ENCODE results near the gene SLC25A33. TPM values are rescaled to one million over a fixed set of nuclear protein-coding genes. Genes with fewer than 3 reads are reported as not detected.

Gene SLC25A33
- total RNA-seq, 2 donors from 2014 or later, result 5.0 to 8.4 TPM

DNA sequence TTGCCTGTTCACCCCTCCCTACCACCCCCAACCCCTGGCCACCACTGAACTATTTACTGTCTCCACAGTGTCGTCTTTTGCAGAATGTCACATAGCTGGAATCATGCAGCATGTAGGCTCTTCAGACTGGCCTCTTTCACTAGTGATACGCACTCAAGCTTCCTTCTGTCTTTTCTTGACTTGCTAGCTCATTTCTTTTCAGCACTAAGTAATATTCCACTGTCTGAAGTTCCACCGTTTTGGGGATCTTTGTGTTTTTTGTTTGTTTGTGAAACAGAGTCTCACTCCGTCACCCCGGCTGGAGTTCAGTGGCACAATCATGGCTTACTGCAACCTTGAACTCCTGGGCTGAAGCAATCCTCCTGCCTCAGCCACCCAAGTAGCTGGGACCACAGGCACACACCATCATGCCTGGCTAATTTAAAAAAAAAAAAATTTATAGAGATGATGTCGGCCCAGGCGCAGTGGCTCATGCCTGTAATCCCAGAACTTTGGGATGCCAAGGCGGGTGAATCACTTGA is 43.4 kb upstream of the SLC25A33 start:
- TF ChIP-seq CTCF (IDR thresholded peaks at IDR 0.05), result no peak
- Histone ChIP-seq H3K36me3 (no peaks in the 10 kb centered on the region), H3K27ac (no peak overlapping the region), H3K4me3 (no peak overlapping the region), H3K9me3 (no peaks in the 10 kb centered on the region), H3K4me1 (peaks cover 5% of the 10 kb centered on the region), H3K27me3 (no peaks in the 10 kb centered on the region), H3K9ac (ENCODE audit: low read depth in 2 of 2, low read length in 2 of 2) (no peak overlapping the region)
- intact Hi-C loops (cut with DNase I), result loop anchor here (5.0 kb wide), 1 partner anchor 76 kb away; no protein-coding TSS in a partner anchor
- DNase-seq, result no peak

DNA sequence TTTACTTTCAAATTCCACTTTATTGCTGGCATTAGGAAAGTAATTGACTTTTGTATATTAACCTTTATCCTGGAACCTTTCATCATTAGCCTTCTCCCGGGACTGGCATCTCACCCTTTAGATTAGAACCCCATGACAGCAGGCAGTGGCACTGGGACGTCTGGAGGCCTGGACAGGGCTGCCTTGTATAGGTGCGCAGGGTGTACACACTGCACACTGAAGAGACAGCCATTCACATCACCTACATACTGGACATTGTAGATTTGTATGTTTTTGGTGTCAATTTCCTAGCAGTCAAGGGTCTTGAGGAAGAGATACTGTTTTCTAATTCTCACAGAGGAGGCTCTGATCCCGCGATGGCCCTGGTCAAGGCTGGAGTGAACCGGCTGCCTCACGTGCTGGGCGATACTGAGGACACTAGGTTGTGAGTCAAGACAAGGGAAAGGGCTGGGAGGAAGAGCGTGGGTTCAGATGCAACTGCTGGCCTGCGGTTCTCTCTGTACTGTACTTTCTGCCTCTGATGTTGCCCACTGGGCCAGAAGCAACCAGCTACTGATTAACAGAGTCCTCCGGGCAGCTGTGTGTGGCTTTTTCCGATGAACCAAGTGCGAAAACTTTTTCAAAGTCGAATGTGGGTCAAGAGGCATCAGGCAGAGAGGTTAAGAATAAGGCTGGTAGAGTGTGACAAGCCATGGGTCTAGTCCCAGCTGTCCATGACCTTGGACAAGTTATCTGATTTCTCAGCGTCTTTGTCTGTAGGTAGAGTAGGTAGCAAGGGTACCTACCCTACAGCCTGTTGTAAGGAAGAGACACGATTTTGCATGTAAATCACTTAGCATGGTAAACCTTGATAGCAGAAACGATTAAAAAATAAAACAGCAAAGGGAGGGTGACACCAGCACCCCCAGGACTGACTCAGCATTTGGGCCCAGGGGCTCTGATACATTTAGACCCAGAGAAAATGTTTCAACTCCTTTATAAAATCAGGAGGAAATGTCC is 38.2 kb upstream of the SLC25A33 start:
- TF ChIP-seq CTCF (IDR thresholded peaks at IDR 0.05), result no peak
- no peak overlapping the region for H3K4me3 ChIP-seq
- H3K4me1 ChIP-seq, result no peaks in the 10 kb centered on the region
- no peak for DNase-seq
- H3K27ac ChIP-seq, result no peak overlapping the region
- no peak overlapping the region for H3K9ac ChIP-seq (ENCODE audit: low read depth in 2 of 2, low read length in 2 of 2)
- intact Hi-C loops (cut with DNase I), result no loop called here
- H3K9me3 ChIP-seq, result no peaks in the 10 kb centered on the region
- H3K27me3 ChIP-seq, result no peaks in the 10 kb centered on the region
- H3K36me3 ChIP-seq, result no peaks in the 10 kb centered on the region

- Histone ChIP-seq H3K27ac (no peak overlapping the region), H3K27me3 (no peaks in the 10 kb centered on the region), H3K9me3 (no peaks in the 10 kb centered on the region), H3K4me1 (no peaks in the 10 kb centered on the region), H3K4me3 (no peak overlapping the region), H3K36me3 (no peaks in the 10 kb centered on the region), H3K9ac (ENCODE audit: low read depth in 2 of 2, low read length in 2 of 2) (no peak overlapping the region)
- intact Hi-C loops (cut with DNase I), result no loop called here
- TF ChIP-seq CTCF (IDR thresholded peaks at IDR 0.05), result no peak
- no peak for DNase-seq
Observed at GRCh38 chr1:9503001-9503675, 36.1 kb upstream of the SLC25A33 start.

- no peak overlapping the region for H3K4me3 ChIP-seq
- no peak overlapping the region for H3K9ac ChIP-seq (ENCODE audit: low read depth in 2 of 2, low read length in 2 of 2)
- H3K27ac ChIP-seq, result no peak overlapping the region
- no peaks in the 10 kb centered on the region for H3K36me3 ChIP-seq
- H3K9me3 ChIP-seq, result no peaks in the 10 kb centered on the region
- no peaks in the 10 kb centered on the region for H3K27me3 ChIP-seq
- no peak for TF ChIP-seq CTCF (IDR thresholded peaks at IDR 0.05)
- no peaks in the 10 kb centered on the region for H3K4me1 ChIP-seq
- no peak for DNase-seq
- intact Hi-C loops (cut with DNase I), result no loop called here
Observed at GRCh38 chr1:9505143-9505542, 34.1 kb upstream of the SLC25A33 start.

DNA sequence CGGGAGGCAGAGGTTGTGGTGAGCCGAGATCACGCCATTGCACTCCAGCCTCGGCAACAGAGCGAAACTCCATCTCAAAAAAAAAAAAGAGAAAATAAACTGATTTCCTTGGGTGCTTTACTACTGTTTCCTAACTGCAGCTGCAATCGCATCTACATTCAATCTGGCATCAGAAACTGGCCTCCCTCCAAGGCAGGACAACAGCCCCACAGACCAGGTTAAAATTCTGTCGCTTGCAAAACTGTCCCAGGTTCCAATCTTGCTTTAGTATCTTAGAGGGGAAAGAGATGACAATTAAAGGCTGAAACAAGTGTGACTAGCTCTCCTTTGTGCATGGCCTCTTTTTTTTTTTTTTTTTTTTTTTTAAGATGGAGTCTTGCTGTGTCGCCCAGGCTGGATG is 32.4 kb upstream of the SLC25A33 start:
- Histone ChIP-seq H3K36me3 (no peaks in the 10 kb centered on the region), H3K27ac (no peak overlapping the region), H3K4me1 (no peaks in the 10 kb centered on the region), H3K4me3 (no peak overlapping the region), H3K9ac (ENCODE audit: low read depth in 2 of 2, low read length in 2 of 2) (no peak overlapping the region), H3K9me3 (no peaks in the 10 kb centered on the region), H3K27me3 (no peaks in the 10 kb centered on the region)
- TF ChIP-seq CTCF (IDR thresholded peaks at IDR 0.05), result no peak
- DNase-seq, result no peak
- intact Hi-C loops (cut with DNase I), result no loop called here
